22Rv1 (cell line): ENCODE data around the gene JUP.

Experiments used
- ZFX ChIP-seq: fragments of 450-650 bp; IDR thresholded peaks from 2 replicates; pipeline ENCODE4 v1.6.1; 2017; ENCODE audit warnings: antibody characterized with exemption, borderline replicate concordance
- TF ChIP-seq, protein P1 (sequence below): fragments of 450-650 bp; IDR thresholded peaks from 2 replicates; pipeline ENCODE4 v1.5.1; 2017; ENCODE audit warnings: mild to moderate bottlenecking

DNA sequence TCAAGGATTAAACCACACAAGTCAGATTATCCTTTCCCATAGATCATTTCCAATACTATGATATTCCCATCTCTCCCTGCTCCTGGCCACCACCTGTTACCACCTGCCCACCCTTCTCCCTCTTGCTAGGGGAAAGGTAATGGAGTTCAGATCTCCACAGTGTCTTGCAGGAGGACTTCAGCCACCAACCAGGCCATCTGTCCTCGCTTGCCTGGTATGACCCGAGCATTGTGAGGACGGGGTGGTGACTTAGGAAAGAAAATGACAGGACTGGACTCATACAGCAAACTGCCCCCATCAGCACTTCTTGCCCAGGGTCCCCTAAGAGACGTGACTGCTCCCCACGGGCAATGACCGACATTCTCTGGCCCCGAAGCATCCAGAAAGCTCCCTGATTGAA is 37.1 kb upstream of the JUP start:
- TF ChIP-seq, protein P1, sequence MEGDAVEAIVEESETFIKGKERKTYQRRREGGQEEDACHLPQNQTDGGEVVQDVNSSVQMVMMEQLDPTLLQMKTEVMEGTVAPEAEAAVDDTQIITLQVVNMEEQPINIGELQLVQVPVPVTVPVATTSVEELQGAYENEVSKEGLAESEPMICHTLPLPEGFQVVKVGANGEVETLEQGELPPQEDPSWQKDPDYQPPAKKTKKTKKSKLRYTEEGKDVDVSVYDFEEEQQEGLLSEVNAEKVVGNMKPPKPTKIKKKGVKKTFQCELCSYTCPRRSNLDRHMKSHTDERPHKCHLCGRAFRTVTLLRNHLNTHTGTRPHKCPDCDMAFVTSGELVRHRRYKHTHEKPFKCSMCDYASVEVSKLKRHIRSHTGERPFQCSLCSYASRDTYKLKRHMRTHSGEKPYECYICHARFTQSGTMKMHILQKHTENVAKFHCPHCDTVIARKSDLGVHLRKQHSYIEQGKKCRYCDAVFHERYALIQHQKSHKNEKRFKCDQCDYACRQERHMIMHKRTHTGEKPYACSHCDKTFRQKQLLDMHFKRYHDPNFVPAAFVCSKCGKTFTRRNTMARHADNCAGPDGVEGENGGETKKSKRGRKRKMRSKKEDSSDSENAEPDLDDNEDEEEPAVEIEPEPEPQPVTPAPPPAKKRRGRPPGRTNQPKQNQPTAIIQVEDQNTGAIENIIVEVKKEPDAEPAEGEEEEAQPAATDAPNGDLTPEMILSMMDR = no peak
- TF ChIP-seq ZFX = no peak
